A673 (cell line): ENCODE data around the gene ELOB. TPM values are rescaled to one million over a fixed set of nuclear protein-coding genes. Genes with fewer than 3 reads are reported as not detected.

Source experiments
- BruUV-seq: library from RNA; stranded (reverse); fragments of 400-500 nt; replicated peaks from 2 replicates; lab custom pipeline; 2021; lab: Mats Ljungman, UMichigan
- CTCF ChIA-PET: fragments of 300-600 bp; sonication (Branson Sonifier 250); formaldehyde crosslinking; loops from one replicate; lab custom pipeline; 2022; ENCODE audit warnings: antibody characterized with exemption; lab: Charles Lee
- POLR2A ChIA-PET: fragments of 300-600 bp; sonication (Branson Sonifier 250); formaldehyde crosslinking; loops from one replicate; lab custom pipeline; 2022; ENCODE audit warnings: antibody characterized with exemption; ENCODE audit not compliant: low non-redundant PET; lab: Charles Lee
- DNase-seq: peaks from one replicate; pipeline ENCODE4 v3.0.0-alpha.2; 2015; ENCODE audit warnings: low spot score
- H3K27ac ChIP-seq: fragments of 200-600 bp; sonication (generic); 2 replicates; pipeline ENCODE4 v1.5.1; 2016; ENCODE audit warnings: mixed run types, low read depth, mild to moderate bottlenecking, mixed read lengths, antibody characterized with exemption, low read length; ENCODE audit not compliant: poor library complexity, severe bottlenecking
- H3K27me3 ChIP-seq: fragments of 200-600 bp; sonication (generic); replicated peaks from 2 replicates; pipeline ENCODE4 v1.6.1; 2017; ENCODE audit warnings: mixed run types, low read depth, mild to moderate bottlenecking, mixed read lengths, antibody characterized with exemption, low read length; ENCODE audit not compliant: insufficient read depth, poor library complexity
- H3K36me3 ChIP-seq: fragments of 200-600 bp; sonication (generic); 2 replicates; pipeline ENCODE4 v1.6.1; 2016; ENCODE audit warnings: mixed run types, mild to moderate bottlenecking, mixed read lengths, antibody characterized with exemption, low read length; ENCODE audit not compliant: insufficient read depth, poor library complexity, severe bottlenecking
- H3K4me1 ChIP-seq: fragments of 200-600 bp; sonication (generic); 2 replicates; pipeline ENCODE4 v1.6.1; 2017; ENCODE audit warnings: mixed run types, mild to moderate bottlenecking, mixed read lengths, antibody characterized with exemption, low read length; ENCODE audit not compliant: insufficient read depth, poor library complexity, severe bottlenecking
- H3K4me3 ChIP-seq: fragments of 200-600 bp; sonication (generic); 2 replicates; pipeline ENCODE4 v1.5.1; 2016; ENCODE audit warnings: low read depth, mixed run types, mild to moderate bottlenecking, mixed read lengths, low read length; ENCODE audit not compliant: poor library complexity, severe bottlenecking
- H3K9me3 ChIP-seq: fragments of 200-600 bp; sonication (generic); 2 replicates; pipeline ENCODE4 v1.6.1; 2016; ENCODE audit warnings: mixed run types, low read depth, mild to moderate bottlenecking, mixed read lengths, antibody characterized with exemption, low read length; ENCODE audit not compliant: poor library complexity, severe bottlenecking
- CTCF ChIP-seq: fragments of 300-800, 200-600 bp; sonication (generic); conservative IDR thresholded peaks from 2 replicates; pipeline ENCODE4 v1.5.1; 2017; ENCODE audit warnings: low read depth, mild to moderate bottlenecking, antibody characterized with exemption, low read length, moderate library complexity, mixed read lengths
- EZH2 ChIP-seq: fragments of 200-600 bp; sonication (generic); IDR thresholded peaks from 2 replicates; pipeline ENCODE4 v1.6.1; 2017; ENCODE audit warnings: borderline replicate concordance, low read depth, mild to moderate bottlenecking, mixed read lengths, antibody characterized with exemption, low read length; ENCODE audit not compliant: poor library complexity, severe bottlenecking
- intact Hi-C: fragments of 100-400 bp; cut with micrococcal nuclease; formaldehyde crosslinking; loops from one replicate; pipeline ENCODE4 v1.10.0; 2022; ENCODE audit not compliant: unreplicated experiment
- total RNA-seq: library from RNA; stranded (reverse); gene quantifications from 2 replicates; pipeline ENCODE4 v1.2.3, GENCODE V29; 2021

ELOB gene
- total RNA-seq, 1 experiment from 2014 or later, result 188 TPM

DNA sequence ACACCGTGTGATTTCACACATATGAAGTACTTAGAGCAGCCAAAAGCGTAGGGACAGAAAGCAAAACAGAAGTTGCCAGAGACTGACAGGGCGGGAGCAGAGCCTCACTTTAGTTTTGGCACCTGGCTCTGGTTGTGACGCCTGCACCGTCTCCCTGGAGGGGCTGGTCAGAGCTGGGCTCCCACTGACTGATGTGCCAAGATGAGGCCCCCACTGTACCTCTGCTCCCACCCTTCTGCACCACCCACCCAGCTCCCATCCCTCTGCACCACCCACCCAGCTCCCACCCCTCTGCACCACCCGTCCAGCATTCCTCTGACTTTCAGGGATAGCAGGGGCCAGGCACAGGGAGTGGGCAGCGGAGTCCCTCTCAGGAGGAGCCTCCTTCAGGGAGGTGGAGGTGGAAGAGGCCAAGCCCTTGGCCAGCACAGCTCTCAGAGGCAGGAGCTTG, 36.7 kb upstream of the ELOB start:
- Histone ChIP-seq H3K4me1 (peaks cover 9% of the 10 kb centered on the region), H3K36me3 (no peaks in the 10 kb centered on the region), H3K27me3 (no peaks in the 10 kb centered on the region), H3K4me3 (no peak overlapping the region), H3K27ac (no peak overlapping the region), H3K9me3 (no peaks in the 10 kb centered on the region)
- ChIA-PET CTCF (no interaction called here), POLR2A (no interaction called here)
- BruUV-seq, result no TSS peak
- intact Hi-C loops, result no loop called here
- no peak for DNase-seq
- TF ChIP-seq CTCF (no peak), EZH2 (no peak)

DNA sequence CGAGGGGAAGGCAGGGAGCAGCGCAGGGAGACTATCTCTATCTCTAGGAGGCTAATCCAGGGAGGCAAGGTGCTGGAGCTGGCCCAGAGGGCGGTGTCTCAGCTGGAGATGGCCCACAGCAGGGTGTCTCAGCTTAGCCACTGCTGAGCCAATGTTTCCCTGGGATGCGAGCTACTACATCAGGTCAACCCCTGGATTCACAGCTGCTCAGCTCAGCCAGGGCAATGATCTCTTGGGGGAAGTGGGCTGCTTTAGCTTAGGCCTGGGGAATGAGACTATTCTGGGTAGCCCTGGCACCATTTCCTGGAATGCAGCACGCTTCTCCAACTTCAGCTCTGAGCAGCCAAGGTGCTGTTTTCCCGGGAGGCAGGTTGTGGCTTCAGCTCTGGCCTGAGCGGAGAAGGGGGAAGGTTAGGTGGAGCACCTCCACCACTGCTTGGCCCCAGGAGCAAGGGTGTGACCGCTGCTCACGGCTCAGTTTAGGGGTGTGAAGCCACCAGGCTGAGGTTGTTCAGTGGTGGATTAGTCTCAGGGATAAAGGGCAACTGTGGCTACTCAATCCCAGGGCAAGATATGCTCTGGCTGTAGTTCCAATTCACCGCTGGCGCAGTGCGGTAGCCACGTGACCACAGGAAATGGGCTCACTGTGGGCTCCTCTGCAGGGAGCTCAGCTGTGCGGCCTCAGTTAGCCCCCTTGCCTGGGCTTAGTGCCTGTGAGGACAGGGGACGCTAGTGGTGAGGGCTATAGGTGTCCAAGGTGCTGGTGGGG, 34.8 kb upstream of the ELOB start:
- intact Hi-C loops, result no loop called here
- peaks cover 9% of the 10 kb centered on the region for H3K4me1 ChIP-seq
- H3K36me3 ChIP-seq, result no peaks in the 10 kb centered on the region
- BruUV-seq, result no TSS peak
- no peak for TF ChIP-seq CTCF
- TF ChIP-seq EZH2, result no peak
- H3K9me3 ChIP-seq, result no peaks in the 10 kb centered on the region
- H3K27ac ChIP-seq, result no peak overlapping the region
- no peak overlapping the region for H3K4me3 ChIP-seq
- POLR2A ChIA-PET, result interaction anchor here (0.6 kb wide), 1 partner anchor 54 kb away, joined by 3 read pairs; no protein-coding TSS in a partner anchor
- H3K27me3 ChIP-seq, result no peaks in the 10 kb centered on the region
- no peak for DNase-seq
- CTCF ChIA-PET, result no interaction called here

- POLR2A ChIA-PET, result no interaction called here
- CTCF ChIA-PET, result no interaction called here
- no TSS peak for BruUV-seq
- Histone ChIP-seq H3K4me3 (no peak overlapping the region), H3K27me3 (no peaks in the 10 kb centered on the region), H3K9me3 (no peaks in the 10 kb centered on the region), H3K4me1 (peaks cover 9% of the 10 kb centered on the region), H3K27ac (no peak overlapping the region), H3K36me3 (no peaks in the 10 kb centered on the region)
- intact Hi-C loops, result no loop called here
- TF ChIP-seq CTCF (no peak), EZH2 (no peak)
- no peak for DNase-seq
Observed at GRCh38 chr16:2810651-2811050, 33.6 kb upstream of the ELOB start.
